PC-3 (cell line): ENCODE data around the gene RFPL4A.

Experiments
- EZH2 ChIP-seq: fragments of 300-600 bp; sonication (generic); IDR thresholded peaks from one replicate; pipeline ENCODE4 v1.6.1; 2017; ENCODE audit warnings: antibody characterized with exemption, mild to moderate bottlenecking, low read length; ENCODE audit not compliant: unreplicated experiment
- TF ChIP-seq, protein P1 (sequence below): fragments of 300-600 bp; sonication (generic); conservative IDR thresholded peaks from 2 replicates; pipeline ENCODE4 v1.5.1; 2017; ENCODE audit warnings: antibody characterized with exemption, low read depth, mild to moderate bottlenecking, low read length

DNA sequence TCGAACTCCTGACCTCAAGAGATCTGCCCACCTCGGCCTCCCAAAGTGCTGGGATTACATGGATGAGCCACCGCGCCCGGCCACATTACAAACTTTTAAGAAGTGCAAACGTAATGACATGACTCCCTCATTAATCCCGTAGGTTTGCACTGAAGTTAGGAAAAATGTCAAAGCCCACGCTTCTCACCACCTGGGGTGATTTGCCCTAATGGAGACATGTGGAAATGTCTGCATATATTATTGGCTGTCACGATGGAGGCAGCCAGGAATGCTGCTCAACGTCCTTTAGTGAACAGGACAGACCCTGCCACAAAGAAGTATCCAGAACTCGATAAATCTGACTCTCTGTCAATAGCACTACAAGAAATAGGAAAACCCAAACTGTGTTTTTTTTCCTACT lies 41.6 kb upstream of the RFPL4A start:
- TF ChIP-seq, protein P1, sequence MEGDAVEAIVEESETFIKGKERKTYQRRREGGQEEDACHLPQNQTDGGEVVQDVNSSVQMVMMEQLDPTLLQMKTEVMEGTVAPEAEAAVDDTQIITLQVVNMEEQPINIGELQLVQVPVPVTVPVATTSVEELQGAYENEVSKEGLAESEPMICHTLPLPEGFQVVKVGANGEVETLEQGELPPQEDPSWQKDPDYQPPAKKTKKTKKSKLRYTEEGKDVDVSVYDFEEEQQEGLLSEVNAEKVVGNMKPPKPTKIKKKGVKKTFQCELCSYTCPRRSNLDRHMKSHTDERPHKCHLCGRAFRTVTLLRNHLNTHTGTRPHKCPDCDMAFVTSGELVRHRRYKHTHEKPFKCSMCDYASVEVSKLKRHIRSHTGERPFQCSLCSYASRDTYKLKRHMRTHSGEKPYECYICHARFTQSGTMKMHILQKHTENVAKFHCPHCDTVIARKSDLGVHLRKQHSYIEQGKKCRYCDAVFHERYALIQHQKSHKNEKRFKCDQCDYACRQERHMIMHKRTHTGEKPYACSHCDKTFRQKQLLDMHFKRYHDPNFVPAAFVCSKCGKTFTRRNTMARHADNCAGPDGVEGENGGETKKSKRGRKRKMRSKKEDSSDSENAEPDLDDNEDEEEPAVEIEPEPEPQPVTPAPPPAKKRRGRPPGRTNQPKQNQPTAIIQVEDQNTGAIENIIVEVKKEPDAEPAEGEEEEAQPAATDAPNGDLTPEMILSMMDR, result no peak
- TF ChIP-seq EZH2, result no peak
